HG02884 (cell line): Measurements from ENCODE around the gene AK4.

Experiments used
- ATAC-seq: cut with Tn5 transposase; IDR thresholded peaks from one replicate; pipeline ENCODE4 v1.9.1; 2021; ENCODE audit warnings: mild to moderate bottlenecking, moderate library complexity; ENCODE audit not compliant: unreplicated experiment

AK4 gene

DNA sequence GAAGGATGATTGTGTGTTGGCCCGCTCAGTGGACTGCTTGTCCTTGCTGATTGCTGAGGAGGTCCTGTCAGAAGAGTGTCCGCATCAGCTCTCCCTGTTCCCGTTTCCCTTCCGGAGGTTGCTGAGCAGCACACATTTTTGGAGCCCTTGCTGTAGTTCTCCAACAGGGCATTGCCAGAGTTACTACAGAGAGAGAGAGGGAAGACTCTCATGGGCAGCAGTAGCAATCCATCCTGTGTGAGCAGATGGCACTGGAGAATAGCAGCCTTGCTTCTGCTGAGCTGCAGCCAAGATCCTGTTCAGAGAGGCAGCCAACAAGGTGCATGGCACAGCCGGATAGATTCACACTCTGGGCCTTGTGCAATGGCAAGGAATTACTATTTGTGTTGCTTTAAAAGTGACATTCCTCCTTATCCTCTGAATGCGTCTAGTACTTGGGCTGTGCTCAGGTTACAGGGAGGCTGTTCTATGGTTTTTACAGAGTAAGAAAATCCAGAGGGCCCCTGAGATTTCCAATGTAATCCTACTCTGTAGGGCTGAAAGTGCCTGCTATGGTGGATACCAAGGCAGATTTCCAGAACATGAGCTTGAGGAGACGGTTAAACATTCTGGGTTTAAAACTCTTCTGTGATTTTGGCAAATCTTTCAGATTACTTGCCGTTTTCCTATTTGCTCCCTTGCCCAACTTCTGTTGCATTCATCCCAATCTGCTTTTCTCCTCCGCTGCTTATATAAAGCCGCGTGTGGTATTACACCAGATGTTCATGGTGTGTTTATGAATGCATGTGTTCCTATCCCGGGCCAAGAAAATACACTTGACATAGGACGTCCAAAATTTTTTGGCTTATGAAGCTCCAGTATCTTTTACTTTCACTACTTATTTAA lies 27.4 kb downstream of the AK4 start:
- no peak for ATAC-seq

DNA sequence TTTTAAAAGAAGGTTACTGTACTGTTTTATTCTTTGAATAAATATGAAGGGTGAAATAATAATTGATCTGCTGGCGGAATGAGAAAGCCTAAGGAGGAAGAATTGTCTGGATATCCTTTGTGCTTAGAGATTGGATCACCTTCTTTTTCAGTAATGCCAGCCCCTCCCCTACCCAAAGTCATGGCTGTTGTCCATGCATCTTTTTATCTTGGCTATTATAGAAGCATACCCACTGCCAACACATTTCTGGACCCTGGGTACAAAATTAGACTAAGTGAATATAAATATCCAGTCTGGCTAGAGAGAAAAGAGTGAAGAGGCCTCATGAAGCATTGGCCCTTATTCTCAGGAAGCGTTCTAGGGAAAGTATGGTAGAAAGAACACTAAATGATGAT lies 28.1 kb downstream of the AK4 start:
- no peak for ATAC-seq

DNA sequence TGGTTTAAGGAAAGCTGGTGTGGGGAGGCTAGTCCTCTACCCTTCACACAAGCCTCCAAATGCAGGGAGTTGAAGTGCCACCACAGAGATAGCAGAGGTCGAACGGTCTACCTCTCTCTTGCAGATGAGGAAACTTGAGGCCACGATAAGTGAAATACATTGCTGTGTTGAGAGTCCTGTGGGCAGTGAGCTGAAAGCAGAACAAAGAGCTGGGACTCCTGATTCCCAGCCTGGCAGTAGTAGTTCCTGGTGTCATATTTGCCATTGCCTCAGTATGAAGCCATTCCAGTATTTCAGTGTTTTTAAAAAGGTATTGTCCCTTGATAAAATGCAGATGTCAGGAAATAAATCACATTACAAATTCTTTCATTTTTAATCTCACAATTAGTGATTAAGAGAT lies 28.6 kb downstream of the AK4 start:
- ATAC-seq = no peak

DNA sequence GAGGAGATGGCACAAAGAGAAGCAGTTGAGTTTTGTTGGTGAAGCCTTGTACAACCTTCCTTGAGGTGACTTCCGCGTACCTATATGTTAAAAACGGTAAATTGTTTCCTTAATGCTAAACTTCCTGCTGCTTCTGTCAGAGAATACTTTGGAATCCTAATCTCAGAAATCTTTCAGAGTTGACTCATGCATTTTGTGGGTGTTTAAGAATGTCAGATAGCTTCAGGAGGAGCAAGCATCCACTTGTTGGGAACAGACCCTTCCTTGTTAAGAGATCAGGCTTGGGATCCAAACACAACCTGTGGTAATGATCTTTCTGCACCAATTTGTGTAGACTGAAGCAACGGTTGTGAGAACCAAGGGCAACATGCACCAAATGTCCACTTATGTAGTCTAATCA lies 29.5 kb downstream of the AK4 start:
- no peak for ATAC-seq

DNA sequence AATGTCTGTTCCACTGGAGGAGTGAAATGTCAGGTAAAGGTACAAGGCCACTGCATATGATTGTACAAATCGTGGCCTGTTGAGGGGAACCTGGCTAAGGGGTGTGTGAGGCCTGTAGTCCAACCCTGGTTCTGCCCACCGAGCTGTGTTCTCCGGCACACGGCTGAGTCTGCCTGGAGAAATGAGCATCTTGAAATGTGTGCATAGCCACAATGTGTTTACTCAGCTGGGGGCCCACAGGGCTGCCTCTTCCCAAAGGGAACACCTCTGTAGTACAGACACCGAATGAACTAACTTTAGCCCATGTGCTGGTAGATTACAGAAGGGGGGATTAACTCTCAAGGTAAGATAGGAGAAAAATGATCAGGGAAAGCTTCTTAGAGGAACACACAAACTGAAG lies 30.2 kb downstream of the AK4 start:
- ATAC-seq = no peak

DNA sequence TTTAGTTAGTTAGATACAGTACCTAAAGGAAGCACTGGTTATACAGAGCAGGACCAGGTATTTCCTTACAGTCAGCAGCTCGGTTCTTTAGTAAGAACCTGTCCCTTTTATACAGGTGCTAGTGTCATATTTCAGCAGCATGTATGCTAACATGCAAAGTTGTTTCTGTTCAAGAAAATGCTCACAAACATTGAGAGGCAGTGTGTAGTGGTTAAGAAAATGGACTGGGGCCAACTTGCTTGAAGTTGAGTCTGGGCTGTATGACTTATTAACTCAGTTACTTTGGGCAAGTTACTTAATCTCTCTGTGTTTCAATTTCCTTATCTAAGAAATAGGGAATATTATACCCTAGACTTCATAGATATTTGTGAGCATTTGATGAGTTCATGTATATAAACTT lies 31.1 kb downstream of the AK4 start:
- ATAC-seq = no peak

DNA sequence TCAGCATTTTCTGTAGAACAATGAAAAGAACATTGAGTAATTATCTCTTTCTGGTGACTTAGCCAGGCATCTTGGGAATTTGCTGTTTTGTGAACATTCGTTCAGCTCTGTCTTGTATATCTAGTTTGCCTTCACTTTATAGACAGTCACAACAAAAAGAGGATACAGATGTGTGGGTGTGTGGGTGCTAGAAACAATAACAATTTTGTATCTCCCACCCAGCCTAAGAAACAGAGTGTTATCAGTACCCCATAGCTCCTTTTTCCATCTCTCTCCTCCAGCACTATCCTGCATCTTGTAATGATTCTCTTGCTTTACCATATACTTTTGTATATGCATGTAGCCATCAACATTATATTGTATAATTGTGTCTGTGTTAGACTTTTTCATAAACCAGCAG lies 33.0 kb downstream of the AK4 start:
- no peak for ATAC-seq

DNA sequence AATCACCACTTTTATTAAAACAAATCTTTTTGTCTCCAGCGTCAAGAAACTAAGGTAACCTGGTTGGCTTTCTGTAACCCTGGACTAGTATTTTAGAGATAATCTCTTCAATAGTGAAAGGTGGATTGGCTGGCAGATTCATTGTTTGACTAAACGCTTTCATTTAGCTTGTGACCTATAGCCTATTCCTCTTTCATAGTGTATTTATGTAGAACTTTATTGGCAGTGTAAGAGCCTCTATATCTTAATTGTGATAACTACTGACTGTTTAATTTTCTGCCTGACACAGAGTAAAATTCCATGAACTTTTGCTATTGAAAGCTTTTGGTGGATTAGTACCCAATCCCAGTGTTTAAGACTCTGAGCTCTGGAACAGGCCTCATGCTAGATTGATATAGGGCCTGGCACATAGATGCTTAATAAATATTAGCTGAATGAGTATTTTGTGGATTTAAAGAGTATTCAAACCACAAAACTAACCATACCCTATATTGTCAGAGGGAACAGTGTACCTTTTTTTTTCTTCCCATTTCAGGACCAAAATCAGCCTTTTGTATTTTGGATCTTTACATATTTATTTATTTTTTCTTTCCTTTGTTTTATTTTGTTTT lies 34.8 kb downstream of the AK4 start:
- ATAC-seq = no peak

DNA sequence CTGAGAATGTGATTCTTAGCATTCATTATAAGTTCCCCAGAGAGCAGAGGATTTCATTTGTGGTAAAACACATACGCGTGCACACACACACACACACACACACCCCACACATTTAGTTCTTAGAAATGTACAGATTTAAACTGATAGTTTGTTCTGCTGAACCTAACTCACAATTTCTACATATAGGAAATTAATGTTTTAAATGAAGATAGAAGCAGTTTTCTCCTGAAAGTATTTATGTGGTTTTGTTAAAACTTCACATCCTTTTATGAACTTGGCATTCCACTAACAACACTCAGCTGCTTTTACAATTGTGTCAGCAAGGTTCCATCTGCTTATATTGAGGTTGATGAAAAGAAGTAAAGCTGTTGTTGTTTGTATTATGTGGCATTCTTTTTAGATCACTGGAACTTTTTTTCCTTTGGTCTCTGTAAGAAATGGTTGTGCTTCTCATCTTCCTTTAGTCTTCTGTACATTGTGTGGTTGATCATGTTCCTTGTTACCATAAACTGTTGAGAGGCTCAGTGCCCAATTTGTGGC lies 41.6 kb downstream of the AK4 start:
- no peak for ATAC-seq

DNA sequence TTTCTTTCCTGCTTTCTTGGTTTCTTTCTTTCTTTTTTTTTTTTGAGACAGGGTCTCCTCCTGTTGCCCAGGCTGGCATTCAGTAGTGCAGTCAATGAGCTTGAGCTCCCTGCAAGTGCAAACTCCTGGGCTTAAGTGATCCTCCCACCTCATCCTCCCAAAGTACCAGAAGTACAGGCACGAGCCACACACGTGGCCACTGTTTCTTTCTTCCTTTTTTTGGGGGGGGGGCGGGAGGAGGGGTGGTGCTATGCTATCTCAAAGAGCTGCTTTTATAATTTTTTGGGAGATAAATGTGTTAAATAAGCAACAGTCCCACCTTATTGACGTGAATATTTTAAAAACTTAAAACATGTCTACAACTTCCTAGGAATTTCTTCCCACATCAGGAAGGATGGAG lies 42.2 kb downstream of the AK4 start:
- no peak for ATAC-seq

DNA sequence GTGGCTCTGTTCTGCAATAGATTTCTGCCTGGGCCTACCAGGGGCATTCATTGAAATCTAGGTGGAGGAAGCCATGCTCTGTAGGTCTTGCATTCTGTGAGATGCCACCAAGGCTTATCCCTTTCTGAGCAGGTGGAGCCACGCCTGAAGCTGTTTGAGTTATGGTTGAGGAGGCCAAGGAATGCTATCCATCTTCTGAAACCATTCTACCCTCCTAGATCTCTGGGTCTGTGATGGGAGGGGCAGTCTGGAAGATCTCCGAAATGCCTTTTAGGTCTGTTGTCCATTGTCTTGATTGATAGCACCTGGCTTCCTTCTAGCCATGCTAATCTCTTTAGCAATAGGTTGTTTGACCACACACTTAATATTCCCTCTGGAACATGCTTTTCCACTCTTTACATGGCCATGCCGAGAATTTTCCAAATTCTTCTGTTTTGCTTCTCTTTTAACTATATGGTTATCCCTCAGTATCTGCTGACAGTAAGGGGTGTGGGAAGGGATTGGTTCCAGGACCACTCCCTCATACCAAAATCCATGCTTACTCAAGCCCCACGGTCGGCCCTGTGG lies 45.2 kb downstream of the AK4 start:
- ATAC-seq = no peak

DNA sequence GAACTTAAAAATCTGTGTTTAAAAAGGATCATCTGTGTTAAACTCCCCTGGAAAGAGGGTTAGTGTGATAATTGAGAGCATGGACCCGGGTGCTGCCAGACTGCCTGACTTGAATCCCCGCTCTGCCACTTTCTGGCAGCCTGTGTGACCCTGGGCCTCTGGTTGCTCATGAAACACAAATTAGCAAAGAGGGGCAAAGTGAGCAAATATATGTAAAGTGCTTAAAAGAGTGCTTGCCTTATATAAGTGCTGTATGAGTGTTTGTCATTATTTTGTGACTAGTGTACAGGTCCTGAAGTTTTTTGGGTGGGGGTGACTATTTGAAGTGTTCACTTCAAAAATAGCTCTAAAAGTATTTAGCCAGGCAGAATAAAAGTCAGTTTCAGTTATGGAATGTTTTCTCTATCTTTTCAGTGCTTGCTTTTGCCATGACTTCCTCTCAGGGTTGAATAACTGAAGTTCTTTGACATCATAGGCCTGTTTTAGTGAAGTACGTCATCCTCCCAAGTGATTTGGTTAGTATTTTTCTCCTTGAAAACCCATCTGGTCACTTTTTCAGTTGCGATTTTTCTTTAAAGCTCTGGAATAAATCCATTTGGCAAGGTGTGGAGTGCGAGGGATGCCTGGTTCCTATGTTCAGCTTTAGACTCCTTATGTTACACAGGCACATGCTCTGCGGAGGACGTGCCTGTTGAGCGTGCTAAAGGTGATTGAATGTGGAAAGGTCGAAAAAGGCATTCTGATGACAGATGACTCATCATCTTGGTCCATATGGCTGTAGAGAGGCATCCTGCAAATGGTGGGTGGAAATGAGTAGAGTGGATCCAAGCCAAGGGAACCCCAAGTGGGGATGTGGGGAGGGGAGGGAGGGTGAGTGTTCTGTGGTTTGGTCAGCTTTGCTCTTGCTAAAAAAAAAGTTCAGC lies 47.8 kb downstream of the AK4 start:
- ATAC-seq = no peak

DNA sequence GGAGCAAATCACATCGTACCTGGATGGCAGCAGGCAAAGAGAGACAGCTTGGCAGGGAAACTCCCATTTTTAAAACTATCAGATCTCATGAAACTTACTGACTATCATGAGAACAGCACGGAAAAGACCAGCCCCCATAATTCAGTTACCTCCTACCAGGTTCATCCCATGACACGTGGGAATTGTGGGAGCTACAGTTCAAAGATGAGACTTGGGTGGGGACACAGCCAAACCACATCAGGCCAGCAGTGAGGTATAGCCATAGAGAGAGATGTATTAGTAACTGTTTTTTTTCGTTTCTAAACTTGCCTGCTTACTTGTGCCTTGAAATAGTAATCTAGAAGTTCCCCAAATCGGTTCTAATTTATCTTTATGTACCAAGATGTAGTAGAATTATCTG lies 48.9 kb downstream of the AK4 start:
- no peak for ATAC-seq

DNA sequence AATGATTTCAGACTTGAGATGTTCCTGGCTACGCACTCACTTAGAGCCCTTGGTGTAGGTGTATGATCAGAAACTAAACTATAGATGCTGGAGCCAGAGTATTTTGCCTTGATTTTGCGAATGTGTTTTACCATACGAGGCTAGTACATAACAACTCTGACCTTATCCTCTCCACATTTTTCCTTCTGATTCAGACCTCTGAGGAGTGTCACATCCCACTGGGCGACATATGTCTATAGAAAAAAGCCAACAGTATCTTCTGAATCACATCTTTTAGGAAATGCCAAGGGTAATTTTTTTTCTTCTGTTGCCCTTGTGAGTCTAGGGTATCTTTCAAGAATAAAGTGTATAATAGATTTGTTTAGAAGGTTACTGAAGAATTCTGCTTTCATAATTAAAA lies 49.6 kb downstream of the AK4 start:
- no peak for ATAC-seq

DNA sequence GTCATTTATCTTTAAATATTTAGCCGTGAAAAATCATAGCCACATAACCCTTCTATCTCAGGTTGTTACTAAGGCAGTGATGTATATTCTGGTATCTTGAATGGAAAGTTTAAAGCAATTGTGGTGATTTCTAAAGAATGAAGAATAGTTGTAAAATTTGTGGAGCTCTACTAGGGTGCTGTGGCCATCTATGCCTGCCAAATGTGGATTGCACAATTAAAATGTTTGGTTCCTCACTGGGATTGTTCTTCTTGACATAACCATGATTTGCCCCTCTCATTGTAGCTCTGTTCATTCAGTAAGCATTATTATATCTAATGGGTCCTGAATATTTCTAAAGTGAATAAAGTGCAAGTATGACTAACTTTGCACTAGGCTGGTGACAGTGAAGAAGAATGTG lies 50.1 kb downstream of the AK4 start:
- no peak for ATAC-seq

DNA sequence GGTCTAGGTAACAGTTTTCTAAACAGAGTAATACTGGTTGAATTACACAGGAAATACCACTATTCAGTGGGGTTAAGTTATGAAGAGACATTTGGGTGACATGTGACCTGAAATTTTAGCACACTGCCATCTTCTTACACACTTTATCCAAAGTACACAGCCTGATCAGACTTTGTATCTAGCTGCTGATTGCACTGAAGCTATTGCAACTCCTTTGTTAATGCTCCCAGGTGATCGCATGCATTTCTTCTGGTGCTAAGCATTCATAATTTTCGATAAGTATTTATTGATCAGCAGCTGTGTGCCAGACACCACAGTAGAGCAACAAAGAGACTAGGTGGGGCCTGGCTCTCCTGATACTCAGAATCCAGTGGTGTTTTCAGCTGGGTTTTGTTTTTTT lies 52.4 kb downstream of the AK4 start:
- ATAC-seq = no peak

DNA sequence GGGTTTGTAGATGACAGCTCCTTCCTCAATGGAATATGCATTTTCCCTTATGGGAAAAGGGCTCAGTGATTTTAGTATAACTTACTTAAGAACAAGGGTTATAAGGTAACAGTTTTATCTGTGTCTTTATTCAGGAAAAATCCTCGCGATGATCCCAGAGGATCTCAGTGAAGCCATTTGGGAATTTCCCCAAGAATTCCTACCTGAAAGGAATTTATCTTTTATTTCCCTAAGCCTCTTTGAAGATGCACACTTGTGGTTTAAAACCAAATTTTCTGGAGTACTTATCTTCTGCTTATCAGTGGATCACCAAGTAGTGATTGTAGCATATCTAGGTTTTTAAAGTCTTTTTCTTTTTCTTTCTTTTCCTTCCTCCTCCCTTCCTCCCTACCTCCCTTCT lies 58.8 kb downstream of the AK4 start:
- no peak for ATAC-seq

DNA sequence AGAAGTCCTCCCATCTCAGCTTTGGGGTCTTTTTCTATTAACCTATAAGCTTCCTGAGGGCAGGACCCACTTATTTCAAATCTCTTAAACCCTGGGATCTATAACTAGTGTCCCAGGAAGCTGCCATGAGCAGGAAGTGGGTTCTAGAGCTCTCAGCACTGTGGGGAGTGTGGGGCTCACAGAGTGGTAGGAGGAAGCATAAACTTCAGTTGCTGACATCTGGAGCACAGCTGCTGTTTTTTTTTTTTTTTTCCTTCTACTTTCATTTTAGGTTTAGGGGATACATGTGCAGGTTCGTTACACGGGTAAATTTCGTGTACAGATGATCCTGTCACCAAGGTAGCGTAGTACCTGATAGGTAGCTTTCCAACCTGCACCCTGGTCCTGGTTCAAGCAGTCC lies 59.3 kb downstream of the AK4 start:
- peak; percentile 57 for ATAC-seq

DNA sequence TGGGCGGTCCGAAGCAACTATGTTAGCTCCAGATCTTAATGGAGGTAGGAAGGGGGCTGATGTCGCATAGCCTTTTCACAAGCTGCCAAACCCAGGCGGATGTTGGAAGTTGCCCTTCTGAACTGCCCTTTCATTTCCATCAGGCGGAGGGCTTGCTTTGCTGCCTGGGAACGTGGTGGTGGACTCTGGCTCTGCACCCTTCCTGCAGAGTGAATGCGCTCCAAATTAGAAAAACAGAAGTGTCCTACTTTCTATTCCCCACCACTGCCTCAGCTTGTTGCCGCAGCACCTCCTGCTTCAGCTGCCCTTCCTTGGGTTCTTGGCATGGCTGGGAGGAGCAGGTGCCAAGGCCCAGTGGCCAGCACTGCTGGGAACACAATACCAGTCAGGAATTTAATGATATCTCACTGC lies 60.6 kb downstream of the AK4 start:
- ATAC-seq = no peak

DNA sequence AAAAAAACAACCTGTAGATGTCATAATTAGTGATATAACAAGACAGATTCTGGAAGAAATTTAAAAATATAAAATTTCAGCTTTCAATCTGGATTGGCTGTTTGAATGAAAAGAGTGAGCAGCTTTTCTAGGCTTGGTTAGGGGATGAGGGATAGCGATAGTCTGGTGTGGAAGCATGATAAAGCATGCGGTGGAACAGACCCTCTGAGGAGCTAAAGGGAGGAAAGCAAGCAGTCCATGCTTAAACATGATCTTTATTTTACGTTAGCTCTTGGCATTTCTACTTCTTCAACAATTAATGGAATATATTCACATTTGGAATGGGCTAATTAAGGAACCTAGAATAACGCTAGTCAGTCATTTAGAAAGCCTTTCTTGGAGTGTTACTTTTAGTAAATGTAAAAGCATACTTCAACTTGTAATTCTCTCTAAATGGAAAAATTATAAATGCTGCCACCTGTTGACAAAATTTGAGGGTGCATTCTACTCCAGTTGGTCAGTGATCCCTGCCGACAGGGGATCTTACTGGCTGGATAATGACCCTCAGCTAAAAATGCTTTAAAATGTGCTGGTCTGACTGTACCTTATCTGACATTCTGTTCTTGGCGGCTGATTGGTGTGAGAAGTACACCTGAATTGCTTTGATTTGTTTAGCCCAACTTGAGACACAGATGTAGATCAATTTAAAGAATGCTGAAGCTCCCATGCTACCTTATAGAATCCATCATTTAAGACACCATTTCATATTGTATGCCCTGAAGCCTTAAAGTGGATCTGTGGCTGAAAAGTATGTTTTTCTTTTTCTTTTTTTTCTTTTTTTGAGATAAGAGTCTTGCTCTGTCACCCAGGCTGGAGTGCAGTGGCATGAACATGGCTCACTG lies 61.2 kb downstream of the AK4 start:
- peak; percentile 46 for ATAC-seq
